H1 (cell line): ENCODE measurements around the gene TDRKH. TPM values are rescaled to one million over a fixed set of nuclear protein-coding genes. Genes with fewer than 3 reads are reported as not detected.

Experiments used
- CBX5 ChIP-seq: fragments of 300-800, 300-1000 bp; sonication (generic); IDR thresholded peaks from 2 replicates; pipeline ENCODE4 v1.7.1; 2016; ENCODE audit warnings: antibody characterized with exemption, low read length, low read depth
- CHD7 ChIP-seq: fragments of 300-600 bp; sonication (generic); IDR thresholded peaks from 2 replicates; pipeline ENCODE4 v1.7.1; 2012; ENCODE audit warnings: low read length, moderate library complexity, mild to moderate bottlenecking, inconsistent platforms; ENCODE audit not compliant: insufficient replicate concordance
- E2F6 ChIP-seq: IDR thresholded peaks from 2 replicates; pipeline ENCODE4 v1.6.1; 2012; ENCODE audit warnings: inconsistent platforms
- FOSL1 ChIP-seq: IDR thresholded peaks from 2 replicates; pipeline ENCODE4 v1.6.1; 2011; ENCODE audit warnings: mild to moderate bottlenecking, low read depth, low read length, moderate library complexity; ENCODE audit not compliant: insufficient read depth
- KDM4A ChIP-seq: IDR thresholded peaks from one replicate; pipeline ENCODE4 v1.7.1; 2012; ENCODE audit warnings: low read depth, mild to moderate bottlenecking, moderate library complexity, low read length, inconsistent platforms; ENCODE audit not compliant: severe bottlenecking
- POU5F1 ChIP-seq: IDR thresholded peaks from 2 replicates; pipeline ENCODE4 v1.6.1; 2011; ENCODE audit warnings: low read depth, mild to moderate bottlenecking, low read length, moderate library complexity
- RXRA ChIP-seq: IDR thresholded peaks from 2 replicates; pipeline ENCODE4 v1.6.1; 2011; ENCODE audit warnings: low read depth, mild to moderate bottlenecking, low read length, moderate library complexity; ENCODE audit not compliant: insufficient read depth
- SIRT6 ChIP-seq: IDR thresholded peaks from one replicate; pipeline ENCODE4 v1.7.1; 2012; ENCODE audit warnings: low read length, inconsistent platforms
- polyA plus RNA-seq, 7 experiments: library from polyadenylated mRNA; depleted of rRNA in 3 of 7; stranded (reverse) in 5 of 7; unstranded in 2 of 7; fragments of >200 nt in 5 of 7; fragments of 200-250 nt in 2 of 7; gene quantifications; 1 replicate in 5 of 7; 2 replicates in 1 of 7; 4 replicates in 1 of 7; pipeline versions ENCODE4 v1.2.1 to v1.2.3, GENCODE V29; 2011 to 2013; ENCODE audit warnings: missing spikeins in 2 of 7, mixed read lengths in 2 of 7
- total RNA-seq: library from RNA; stranded (reverse); fragmentation: NEBNext Ultra II Directional; extraction: Animal tissue kit (Norgen Biotek cat#: 25700); gene quantifications from 2 replicates; pipeline ENCODE4 v1.2.1, GENCODE V29; 2021

Gene TDRKH
- total and polyA plus RNA-seq, 2 of the 8 experiments (the other 6 are each of a cell fraction or from before 2014, with no cell fraction given), result 9.9 to 26.1 TPM

- TF ChIP-seq RXRA, result no peak
- TF ChIP-seq SIRT6, result no peak
- no peak for TF ChIP-seq POU5F1
- TF ChIP-seq CBX5, result no peak
- TF ChIP-seq CHD7, result no peak
- no peak for TF ChIP-seq E2F6
- no peak for TF ChIP-seq FOSL1
- TF ChIP-seq KDM4A, result no peak
Measured at GRCh38 chr1:151814971-151815545, 24.8 kb upstream of the TDRKH start (continued).
